Activated T-helper 2 cell treated with anti-CD3 and anti-CD28 coated beads, Interferon-gamma antibody, Interleukin-2, Interleukin-4, amounts not matched to agents 10 μg/mL and 5 μg/mL and 100 μg/mL, durations not matched to agents 14 hours and 24 hours and 36 hours (primary cell): ENCODE measurements around the gene SH2D3C. TPM values are rescaled to one million over a fixed set of nuclear protein-coding genes. Genes with fewer than 3 reads are reported as not detected.
A peak's percentile ranks its signal among the peaks of the same experiment; 100 is the strongest.

ENCODE experiments used
- DNase-seq: peaks from one replicate; pipeline ENCODE4 v3.0.0; 2021; ENCODE audit warnings: low spot score
- H3K27ac Mint-ChIP-seq: one replicate; pipeline ENCODE4 v1.8.0; 2021; ENCODE audit warnings: mixed read lengths
- H3K27me3 Mint-ChIP-seq: one replicate; pipeline ENCODE4 v1.8.0; 2021; ENCODE audit warnings: low read depth, mixed read lengths
- H3K36me3 Mint-ChIP-seq: one replicate; pipeline ENCODE4 v1.8.0; 2021; ENCODE audit warnings: low read depth, mixed read lengths
- H3K4me1 Mint-ChIP-seq: one replicate; pipeline ENCODE4 v1.8.0; 2021; ENCODE audit warnings: low read depth, mixed read lengths
- H3K4me3 Mint-ChIP-seq: one replicate; pipeline ENCODE4 v1.8.0; 2021; ENCODE audit warnings: low read depth, mild to moderate bottlenecking, moderate library complexity, mixed read lengths
- H3K9me3 Mint-ChIP-seq: one replicate; pipeline ENCODE4 v1.8.0; 2021; ENCODE audit warnings: mixed read lengths
- intact Hi-C: fragments of 100-400 bp; cut with micrococcal nuclease; formaldehyde crosslinking; loops from one replicate; pipeline ENCODE4 v1.15.1; 2023
- total RNA-seq: library from RNA; stranded (reverse); gene quantifications from 2 replicates; pipeline ENCODE4 v1.2.3, GENCODE V29; 2022

SH2D3C gene
- total RNA-seq, 1 donor from 2014 or later = 23.6 TPM

- intact Hi-C loops = no loop called here
- Mint-ChIP-seq H3K27me3 (no peaks in the 10 kb centered on the region), H3K9me3 (no peaks in the 10 kb centered on the region), H3K27ac (peak overlapping the region; percentile 50), H3K36me3 (no peaks in the 10 kb centered on the region), H3K4me3 (peak overlapping the region; percentile 51), H3K4me1 (peaks cover 11% of the 10 kb centered on the region)
- peak; percentile 83 for DNase-seq
Measured at GRCh38 chr9:127698985-127699670, 79.3 kb downstream of the SH2D3C start.

- Mint-ChIP-seq H3K27me3 (no peaks in the 10 kb centered on the region), H3K4me3 (no peak overlapping the region), H3K9me3 (no peaks in the 10 kb centered on the region), H3K36me3 (no peaks in the 10 kb centered on the region), H3K27ac (no peak overlapping the region), H3K4me1 (peaks cover 11% of the 10 kb centered on the region)
- intact Hi-C loops = no loop called here
- DNase-seq = no peak
Measured at GRCh38 chr9:127698386-127698785, 80.1 kb downstream of the SH2D3C start.

GRCh38 chr9:127697575-127697974 lies 80.9 kb downstream of the SH2D3C start:
- Mint-ChIP-seq H3K4me3 (no peak overlapping the region), H3K27ac (no peak overlapping the region), H3K27me3 (no peaks in the 10 kb centered on the region), H3K36me3 (no peaks in the 10 kb centered on the region), H3K4me1 (peaks cover 11% of the 10 kb centered on the region), H3K9me3 (no peaks in the 10 kb centered on the region)
- intact Hi-C loops = no loop called here
- no peak for DNase-seq

GRCh38 chr9:127694890-127695720 lies 83.4 kb downstream of the SH2D3C start:
- no peak overlapping the region for H3K27ac Mint-ChIP-seq
- intact Hi-C loops = no loop called here

GRCh38 chr9:127693697-127694096 lies 84.8 kb downstream of the SH2D3C start:
- no peak overlapping the region for H3K4me3 Mint-ChIP-seq
- no peaks in the 10 kb centered on the region for H3K9me3 Mint-ChIP-seq
- no peak for DNase-seq
- H3K27ac Mint-ChIP-seq = no peak overlapping the region
- no peaks in the 10 kb centered on the region for H3K4me1 Mint-ChIP-seq
- no peaks in the 10 kb centered on the region for H3K27me3 Mint-ChIP-seq
- intact Hi-C loops = no loop called here
- H3K36me3 Mint-ChIP-seq = peaks cover 6% of the 10 kb centered on the region

More at GRCh38 chr9:127694890-127695720, 83.4 kb downstream of the SH2D3C start:
- H3K36me3 Mint-ChIP-seq = peaks cover 6% of the 10 kb centered on the region
- H3K9me3 Mint-ChIP-seq = no peaks in the 10 kb centered on the region
- no peak for DNase-seq
- peaks cover 8% of the 10 kb centered on the region for H3K4me1 Mint-ChIP-seq
- H3K4me3 Mint-ChIP-seq = no peak overlapping the region
- no peaks in the 10 kb centered on the region for H3K27me3 Mint-ChIP-seq

- no peak overlapping the region for H3K4me3 Mint-ChIP-seq
- no peak overlapping the region for H3K27ac Mint-ChIP-seq
- DNase-seq = no peak
- no peaks in the 10 kb centered on the region for H3K27me3 Mint-ChIP-seq
- peaks cover 6% of the 10 kb centered on the region for H3K36me3 Mint-ChIP-seq
- H3K4me1 Mint-ChIP-seq = no peaks in the 10 kb centered on the region
- no peaks in the 10 kb centered on the region for H3K9me3 Mint-ChIP-seq
- intact Hi-C loops = no loop called here
Measured at GRCh38 chr9:127693143-127693542, 85.3 kb downstream of the SH2D3C start.

GRCh38 chr9:127692071-127692470 lies 86.4 kb downstream of the SH2D3C start:
- H3K9me3 Mint-ChIP-seq = no peaks in the 10 kb centered on the region
- no peak overlapping the region for H3K27ac Mint-ChIP-seq
- H3K4me1 Mint-ChIP-seq = no peaks in the 10 kb centered on the region
- no peaks in the 10 kb centered on the region for H3K27me3 Mint-ChIP-seq
- DNase-seq = no peak
- intact Hi-C loops = no loop called here
- H3K4me3 Mint-ChIP-seq = no peak overlapping the region
- peaks cover 6% of the 10 kb centered on the region for H3K36me3 Mint-ChIP-seq

- Mint-ChIP-seq H3K27me3 (no peaks in the 10 kb centered on the region), H3K27ac (no peak overlapping the region), H3K36me3 (peaks cover 9% of the 10 kb centered on the region), H3K9me3 (no peaks in the 10 kb centered on the region), H3K4me3 (no peak overlapping the region), H3K4me1 (no peaks in the 10 kb centered on the region)
- intact Hi-C loops = no loop called here
- no peak for DNase-seq
Measured at GRCh38 chr9:127690735-127691134, 87.7 kb downstream of the SH2D3C start.

GRCh38 chr9:127689329-127690000 lies 89.0 kb downstream of the SH2D3C start:
- Mint-ChIP-seq H3K27ac (no peak overlapping the region), H3K36me3 (peaks cover 9% of the 10 kb centered on the region), H3K4me1 (no peaks in the 10 kb centered on the region), H3K4me3 (no peak overlapping the region), H3K9me3 (no peaks in the 10 kb centered on the region), H3K27me3 (no peaks in the 10 kb centered on the region)
- DNase-seq = no peak
- intact Hi-C loops = no loop called here

Other genes starting within 250 kb of the SH2D3C start
- 44.5 and 48.9 TPM in 2 replicates for gene STXBP1, start 166.4 kb downstream of the SH2D3C start, total RNA-seq
- gene CFAP157, start 71.7 kb downstream of the SH2D3C start, total RNA-seq = 0.18 TPM in 1 of 2 replicates, not detected in the other
- gene PTRH1, start 63.0 kb downstream of the SH2D3C start, total RNA-seq = 20.1 and 21.5 TPM in 2 replicates
- gene TTC16, start 62.6 kb downstream of the SH2D3C start, total RNA-seq = 0.18 TPM in 1 of 2 replicates, not detected in the other
- gene TOR2A, start 43.4 kb downstream of the SH2D3C start, total RNA-seq = 20.2 and 20.6 TPM in 2 replicates
- gene CDK9, start 7.4 kb upstream of the SH2D3C start, total RNA-seq = 98.1 and 99.8 TPM in 2 replicates
- 116 and 137 TPM in 2 replicates for gene FPGS, start 24.2 kb upstream of the SH2D3C start, total RNA-seq
- gene ENG, start 76.0 kb upstream of the SH2D3C start, total RNA-seq = 27.5 and 28.1 TPM in 2 replicates
- 19.6 and 21.0 TPM in 2 replicates for gene AK1, start 99.0 kb upstream of the SH2D3C start, total RNA-seq
- 60.3 and 60.7 TPM in 2 replicates for gene ST6GALNAC6, start 120.9 kb upstream of the SH2D3C start, total RNA-seq
- 25.6 and 28.7 TPM in 2 replicates for gene ST6GALNAC4, start 138.4 kb upstream of the SH2D3C start, total RNA-seq
- 1.4 and 3.4 TPM in 2 replicates for gene PIP5KL1, start 152.1 kb upstream of the SH2D3C start, total RNA-seq
- 55.7 and 57.4 TPM in 2 replicates for gene DPM2, start 159.2 kb upstream of the SH2D3C start, total RNA-seq
- 43.8 and 53.3 TPM in 2 replicates for gene EEIG1, start 202.3 kb upstream of the SH2D3C start, total RNA-seq